ENCODE data around the gene FHIT. TPM values are rescaled to one million over a fixed set of nuclear protein-coding genes. Genes with fewer than 3 reads are reported as not detected.

FHIT gene
- polyA plus RNA-seq, 1 of the 3 experiments (the other 2 are of a cell fraction), result 0.41 TPM

- Histone ChIP-seq H3K9me2 (no peaks in the 10 kb centered on the region), H4K20me1 (ENCODE audit: insufficient read depth) (no peaks in the 10 kb centered on the region), H3K36me3 (replicated peaks in 1 of 2; ENCODE audit: control insufficient read depth in 1 of 2, insufficient read depth in 2 of 2, low read length in 1 of 2) (no peaks in the 10 kb centered on the region), H3K9me3 (no peaks in the 10 kb centered on the region), H3K4me1 (ENCODE audit: control insufficient read depth in 1 of 2, insufficient read depth in 2 of 2, low read depth in 1 of 2, low read length in 1 of 2) (no peaks in the 10 kb centered on the region), H3K4me3 (ENCODE audit: low read depth in 2 of 2, low read length in 1 of 2) (no peak overlapping the region), H2AFZ (ENCODE audit: low read depth) (no peak overlapping the region), H3K4me2 (no peak overlapping the region), H3K27me3 (ENCODE audit: insufficient read depth) (no peaks in the 10 kb centered on the region; the same call in 1 of the 2 replicates), H3K27ac (ENCODE audit: low read depth in 2 of 2, low read length in 1 of 2) (no peak overlapping the region), H3F3A (replicated peaks; ENCODE audit: insufficient read depth) (no peaks in the 10 kb centered on the region), H3K9ac (no peak overlapping the region), H3K79me2 (ENCODE audit: insufficient read depth) (no peaks in the 10 kb centered on the region)
- no peak for TF ChIP-seq TCF12 (IDR thresholded peaks at IDR 0.05)
- no peak for TF ChIP-seq NFIC (IDR thresholded peaks at IDR 0.05; ENCODE audit: borderline replicate concordance)
- TF ChIP-seq GATA2 (CRISPR knock-in tag; IDR thresholded peaks at IDR 0.05), result no peak
- no peak for TF ChIP-seq FOXJ3 (CRISPR knock-in tag; IDR thresholded peaks at IDR 0.05)
- TF ChIP-seq MEF2A (IDR thresholded peaks at IDR 0.05; ENCODE audit: borderline replicate concordance, low read depth), result no peak
- TF ChIP-seq ELF1 (IDR thresholded peaks at IDR 0.05), result no peak
- TF ChIP-seq FOSL2 (IDR thresholded peaks at IDR 0.05; ENCODE audit: borderline replicate concordance, low read depth), result no peak
- no peak for TF ChIP-seq IRF3 (IDR thresholded peaks at IDR 0.05; ENCODE audit: low read depth, low read length)
- no peak for TF ChIP-seq FOXM1 (IDR thresholded peaks at IDR 0.05; ENCODE audit: low read depth)
- TF ChIP-seq RFX5 (IDR thresholded peaks at IDR 0.05; ENCODE audit: low read length), result no peak
- no peak for TF ChIP-seq JUND (IDR thresholded peaks at IDR 0.05)
- no peak for TF ChIP-seq RXRA (IDR thresholded peaks at IDR 0.05; ENCODE audit: borderline replicate concordance, low read depth)
- TF ChIP-seq EZH2phosphoT487 (IDR thresholded peaks at IDR 0.05; ENCODE audit: borderline replicate concordance, low read depth), result no peak
- TF ChIP-seq USF2 (IDR thresholded peaks at IDR 0.05; ENCODE audit: borderline replicate concordance, low read depth, low read length), result no peak
- TF ChIP-seq ZBTB33 (IDR thresholded peaks at IDR 0.05; ENCODE audit: borderline replicate concordance, low read depth), result no peak
- TF ChIP-seq RCOR1 (IDR thresholded peaks at IDR 0.05; ENCODE audit: low read length), result no peak
- TF ChIP-seq SMC3 (IDR thresholded peaks at IDR 0.05; ENCODE audit: low read depth, low read length), result no peak
- TF ChIP-seq NRF1 (IDR thresholded peaks at IDR 0.05; ENCODE audit: low read depth, low read length), result no peak
- WGBS (ENCODE audit: low lambda C conversion rate), result 54% methylated on average over 3 of the region's 3 CpGs
- ChIA-PET POLR2A (no interaction called here), CTCF (no interaction called here)
- DNase-seq, result no peak
Observed at GRCh38 chr3:60788185-60788584, 463.1 kb downstream of the FHIT start.
